NCI-H187 (cell line): ENCODE results near the gene TAB2.
"Not testable (repeated sequence)": the region's sequence is repeated elsewhere in the genome, so short reads cannot be mapped to it uniquely, and the experiment has no call there.

Experiments
- DNase-seq, 2 experiments: peaks; one replicate each; lab custom pipeline; 2025; lab: John Stamatoyannopoulos, UW

Gene TAB2

DNA sequence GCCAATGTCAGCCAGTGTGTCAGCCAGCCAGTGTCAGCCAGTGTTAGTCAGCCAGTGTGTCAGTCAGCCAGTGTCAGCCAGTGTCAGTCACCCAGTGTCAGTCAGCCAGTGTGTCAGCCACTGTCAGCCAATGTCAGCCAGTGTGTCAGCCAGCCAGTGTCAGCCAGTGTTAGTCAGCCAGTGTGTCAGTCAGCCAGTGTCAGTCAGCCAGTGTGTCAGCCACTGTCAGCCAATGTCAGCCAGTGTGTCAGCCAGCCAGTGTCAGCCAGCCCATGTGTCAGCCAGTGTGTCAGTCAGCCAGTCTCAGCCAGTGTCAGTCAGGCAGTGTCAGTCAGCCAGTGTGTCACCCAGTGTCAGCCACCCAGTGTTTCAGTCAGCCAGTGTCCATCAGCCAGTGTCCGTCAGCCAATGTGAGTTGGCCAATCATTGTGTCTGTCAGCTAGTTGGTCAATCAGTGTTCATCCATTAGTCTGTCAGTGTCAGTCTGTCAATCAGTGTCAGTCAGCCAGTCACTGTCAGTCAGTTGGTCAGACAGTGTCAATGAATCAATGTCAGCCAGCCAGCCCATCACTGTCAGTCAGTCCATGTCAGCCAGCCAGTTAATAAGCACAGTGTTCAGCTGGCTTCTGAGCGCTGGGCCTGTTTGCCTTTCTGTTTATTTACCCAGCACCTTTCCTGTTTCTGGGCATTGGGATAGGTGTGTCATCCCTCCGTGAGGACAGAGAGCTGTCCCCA lies 127.0 kb downstream of the TAB2 start:
- not testable (repeated sequence) for DNase-seq

DNA sequence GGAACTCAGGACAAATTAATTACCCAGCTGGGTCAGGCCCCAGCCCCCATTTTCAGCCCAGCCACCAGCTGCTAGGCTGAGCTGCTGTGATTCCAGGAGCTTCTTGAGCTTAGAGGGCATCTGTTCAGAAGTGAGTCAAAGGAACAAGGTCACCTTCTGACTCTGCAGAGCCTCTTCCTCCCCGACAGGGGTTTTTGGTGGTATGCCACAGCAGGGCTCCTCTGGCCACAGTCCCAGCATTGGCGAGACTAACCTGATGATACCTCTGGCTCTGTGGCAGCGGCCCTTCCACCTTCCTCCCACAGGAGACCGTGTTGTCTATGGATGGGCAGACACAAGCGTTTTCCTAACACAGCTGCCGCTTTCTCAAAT lies 127.6 kb downstream of the TAB2 start:
- no peak for DNase-seq

DNA sequence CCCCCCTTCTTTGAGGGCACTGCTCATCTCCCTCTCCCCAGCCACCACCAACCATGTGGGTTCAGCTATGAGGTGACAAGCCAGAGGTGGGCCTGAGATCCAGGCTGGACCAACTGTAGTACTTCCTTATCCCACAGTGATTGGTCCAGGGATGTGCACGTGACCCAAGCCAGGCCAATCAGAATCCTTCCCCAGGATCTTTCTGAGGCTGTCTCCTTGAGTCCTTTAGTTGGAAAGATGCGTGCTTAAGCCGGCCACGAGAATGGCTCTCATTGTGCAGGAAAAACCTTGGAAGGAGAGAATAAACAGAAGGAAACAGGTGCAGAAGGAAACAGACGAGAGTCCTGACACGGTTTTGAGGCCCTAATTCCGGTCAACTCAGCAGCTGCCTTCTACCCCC lies 128.1 kb downstream of the TAB2 start:
- DNase-seq, result no peak

DNA sequence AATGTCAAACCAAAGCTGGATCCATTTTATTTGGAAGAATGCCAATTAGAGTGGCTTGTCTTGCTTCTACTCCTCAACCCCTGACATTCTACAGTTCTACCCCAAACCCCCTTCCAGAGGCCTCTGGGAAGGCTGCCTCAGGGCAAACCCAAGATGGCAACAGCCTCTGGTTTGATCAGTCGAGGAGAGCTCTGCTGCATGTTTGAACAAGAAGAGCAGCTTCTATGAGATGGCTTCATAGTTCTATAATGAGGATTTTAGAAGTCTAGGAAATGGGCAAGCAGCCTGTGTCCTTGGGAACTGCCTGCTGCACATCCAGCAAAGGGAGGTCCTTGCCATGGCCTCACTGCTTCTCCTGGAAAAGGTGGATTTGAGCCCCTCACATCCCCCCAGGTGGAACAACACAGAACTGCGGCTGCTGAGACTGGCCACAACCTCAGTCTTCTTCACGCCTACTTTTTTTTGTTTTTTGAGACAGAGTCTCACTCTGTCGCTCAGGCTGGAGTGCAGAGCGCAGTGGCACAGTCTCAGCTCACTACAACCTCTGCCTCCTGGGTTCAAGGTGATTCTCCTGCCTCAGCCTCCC lies 129.4 kb downstream of the TAB2 start:
- no peak for DNase-seq

- no peak for DNase-seq
These were observed 131.4 kb downstream of the TAB2 start for GRCh38 chr6:149448821-149449453.

DNA sequence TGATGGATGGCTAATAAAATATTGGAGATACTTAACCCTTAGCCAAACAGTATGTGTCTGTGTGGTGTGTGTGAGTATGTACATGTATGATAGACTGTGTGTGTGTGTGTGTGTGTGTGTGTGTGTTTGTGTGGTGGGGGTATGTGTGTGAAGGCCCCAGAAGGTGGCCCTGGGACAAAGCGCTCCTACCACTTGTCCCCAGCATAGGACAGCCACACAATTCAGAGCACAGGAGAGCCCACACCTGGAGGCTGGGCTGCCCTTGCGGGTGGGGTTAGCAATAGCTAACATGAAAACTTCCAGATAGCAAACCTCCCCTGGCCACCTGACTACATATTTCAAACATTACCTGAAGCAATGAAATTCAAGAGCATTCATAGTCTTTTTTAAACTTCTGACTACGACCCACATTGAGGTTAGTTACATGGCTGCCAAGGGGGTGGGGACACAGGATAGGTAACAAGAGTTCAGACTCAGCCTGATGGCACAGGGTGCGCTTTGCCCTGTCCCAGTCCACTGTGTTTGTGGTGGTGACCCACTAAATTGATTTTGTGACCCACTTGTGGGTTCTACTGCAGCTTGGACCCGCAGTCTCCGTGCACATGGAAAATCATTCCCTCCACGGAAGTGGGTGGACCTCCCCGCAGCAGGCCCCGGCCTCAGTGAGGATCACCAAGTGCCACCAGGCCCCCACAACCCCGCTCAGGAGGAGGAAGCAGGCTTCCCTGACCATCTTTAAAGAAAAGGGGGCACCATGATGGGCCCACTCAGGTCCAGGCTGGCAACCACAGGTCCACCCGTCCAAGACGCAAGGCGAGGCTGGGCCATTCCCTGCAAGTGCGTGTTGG lies 132.5 kb downstream of the TAB2 start:
- DNase-seq, result no peak

GRCh38 chr6:149450679-149451375 lies 133.3 kb downstream of the TAB2 start:
- DNase-seq, result no peak

- no peak for DNase-seq
These were observed 134.0 kb downstream of the TAB2 start for GRCh38 chr6:149451376-149452036.

DNA sequence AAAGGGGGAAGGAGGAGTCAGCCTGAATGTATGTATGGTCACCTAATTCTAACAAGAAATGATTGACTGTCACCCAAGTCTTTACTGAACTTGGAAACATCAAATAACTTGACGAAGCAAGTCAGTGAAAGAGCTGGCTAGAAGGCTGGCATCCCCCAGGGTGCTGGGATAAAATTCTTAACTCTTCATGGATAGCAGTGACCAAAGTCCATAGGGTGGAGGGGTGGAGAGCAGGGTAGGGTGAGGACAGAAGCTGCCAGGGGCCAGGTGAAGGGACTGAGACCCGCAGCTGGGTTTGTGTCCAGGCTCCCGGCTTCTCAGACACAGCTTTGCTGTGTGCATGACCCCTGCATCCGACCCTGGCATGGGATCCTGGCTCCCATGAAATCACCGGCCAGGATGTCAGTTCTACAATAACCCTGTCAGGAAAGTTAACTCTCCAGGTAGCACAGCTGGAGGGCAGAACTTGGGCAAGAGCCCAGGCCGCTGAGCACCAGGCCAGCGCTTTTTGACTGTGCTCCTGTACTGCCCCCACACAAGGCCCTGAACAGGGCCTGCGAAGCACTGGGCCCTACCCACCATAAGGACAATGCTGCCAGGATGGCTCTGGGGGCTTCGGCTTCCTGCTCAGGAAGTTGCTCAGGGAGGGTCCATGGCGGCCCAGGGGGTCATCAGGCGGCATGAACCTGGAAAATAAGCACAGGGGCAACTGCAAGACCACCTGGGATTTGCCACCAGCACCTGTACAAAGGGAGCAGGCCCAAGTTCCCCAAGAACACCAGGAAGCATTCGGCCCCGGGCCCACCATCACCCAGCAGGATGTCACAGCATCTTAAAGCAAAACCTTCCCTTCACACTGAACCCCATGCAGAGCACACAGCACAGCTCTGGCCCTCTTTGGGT lies 134.8 kb downstream of the TAB2 start:
- no peak for DNase-seq

- no peak for DNase-seq
These were observed 136.3 kb downstream of the TAB2 start for GRCh38 chr6:149453597-149454345.

GRCh38 chr6:149454346-149454848 lies 136.9 kb downstream of the TAB2 start:
- DNase-seq, result no peak

- no peak for DNase-seq
These were observed 137.7 kb downstream of the TAB2 start for GRCh38 chr6:149455031-149455732.

DNA sequence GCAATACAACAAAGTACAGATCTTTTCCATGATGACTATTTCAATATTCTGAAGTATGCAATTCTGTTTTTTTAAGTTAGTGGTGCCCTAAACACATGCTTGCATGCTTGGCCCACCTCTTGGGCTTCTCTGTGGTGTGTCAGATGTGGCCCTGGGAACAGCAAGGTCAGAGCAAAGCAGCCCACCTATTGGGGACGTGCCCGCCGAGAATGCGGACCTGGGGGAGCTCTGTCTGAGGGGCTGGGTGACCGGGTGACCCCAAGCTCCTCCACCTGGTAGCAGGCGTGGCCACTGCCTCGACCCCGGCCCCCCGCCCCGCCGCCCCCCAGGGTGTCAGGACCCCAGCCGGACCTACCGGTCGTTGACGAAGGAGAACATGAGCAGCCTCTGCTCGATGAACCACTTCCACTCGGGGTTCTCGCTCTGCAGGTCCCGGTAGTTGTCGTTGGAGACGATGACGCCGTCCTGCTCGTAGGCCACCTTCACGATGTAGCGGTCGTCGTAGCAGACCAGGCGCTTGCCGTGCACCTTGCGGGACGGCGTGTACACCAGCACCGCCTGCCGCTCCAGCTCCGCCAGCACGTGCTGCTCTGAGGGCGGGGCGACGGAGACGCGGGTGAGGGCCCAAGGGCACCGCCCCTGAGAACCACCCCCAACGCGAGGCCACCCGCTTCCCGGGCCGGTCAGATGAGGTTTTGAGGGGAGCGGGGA lies 139.0 kb downstream of the TAB2 start:
- no peak for DNase-seq

- DNase-seq, result no peak
These were observed 139.9 kb downstream of the TAB2 start for GRCh38 chr6:149457316-149457884.

DNA sequence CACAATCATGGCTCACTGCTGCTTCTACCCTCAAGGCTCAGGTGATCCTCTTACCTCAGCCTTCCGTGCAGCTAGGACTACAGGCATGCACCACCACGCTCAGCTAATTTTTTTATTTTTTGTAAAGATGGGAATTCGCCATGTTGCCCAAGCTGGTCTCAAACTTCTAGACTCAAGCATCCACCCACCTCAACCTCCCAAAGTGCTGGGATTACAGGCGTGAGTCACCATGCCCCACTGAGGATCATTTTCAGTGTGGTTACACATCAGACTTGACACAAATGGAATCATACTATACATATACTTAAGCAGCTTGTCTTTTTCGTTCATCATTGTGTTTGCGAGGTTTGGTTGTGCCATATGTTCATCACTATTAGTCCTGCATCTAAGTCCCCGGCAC lies 140.7 kb downstream of the TAB2 start:
- no peak for DNase-seq

- DNase-seq, result no peak
These were observed 141.3 kb downstream of the TAB2 start for GRCh38 chr6:149458806-149459205.

DNA sequence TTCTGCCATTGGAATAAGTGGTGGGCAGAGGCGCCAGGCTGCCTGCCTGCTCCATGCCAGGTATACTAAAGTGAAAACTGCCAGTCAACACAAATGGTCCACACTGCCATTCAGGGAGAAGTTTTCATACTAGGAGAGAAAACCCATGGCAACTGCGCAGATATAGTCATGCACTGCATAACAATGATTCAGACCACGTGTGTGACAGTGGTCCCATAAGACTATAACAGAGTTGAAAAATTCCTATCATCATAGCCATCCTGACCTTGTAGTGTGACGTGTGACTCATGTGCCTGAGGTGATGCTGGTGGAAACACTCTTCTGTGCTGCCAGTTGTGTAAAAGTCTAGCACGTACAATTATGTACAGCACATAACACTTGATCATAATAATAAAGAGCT lies 142.2 kb downstream of the TAB2 start:
- no peak for DNase-seq

DNA sequence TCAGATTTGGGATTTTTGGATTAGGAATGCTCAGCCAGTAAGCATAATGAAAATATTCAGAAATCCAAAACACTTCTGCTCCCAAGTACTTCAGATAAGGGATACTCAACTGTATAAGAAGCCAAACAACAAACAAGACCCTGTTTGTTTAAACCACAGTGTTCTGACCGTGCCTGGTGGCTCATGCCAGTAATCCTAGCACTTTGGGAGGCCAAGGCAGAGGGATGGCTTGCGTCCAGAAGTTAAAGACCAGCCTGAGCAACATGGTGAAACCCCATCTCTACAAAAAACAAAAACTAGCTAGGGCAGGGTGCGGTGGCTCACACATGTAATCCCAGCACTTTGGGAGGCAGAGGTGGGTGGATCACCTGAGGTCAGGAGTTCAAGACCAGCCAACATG lies 142.7 kb downstream of the TAB2 start:
- not testable (repeated sequence) for DNase-seq
